IMR-90 (cell line): ENCODE data around the gene NINJ2.

Source experiments
- BHLHE40 ChIP-seq: fragments of 150-350 bp; IDR thresholded peaks from 2 replicates; pipeline ENCODE4 v1.6.1; 2016; ENCODE audit warnings: mild to moderate bottlenecking, low read depth, low read length
- CEBPB ChIP-seq: IDR thresholded peaks from 2 replicates; pipeline ENCODE4 v1.6.1; 2012; ENCODE audit warnings: low read depth, low read length, improper control_type of control experiment
- CHD1 ChIP-seq: IDR thresholded peaks from 2 replicates; pipeline ENCODE4 v1.6.1; 2012; ENCODE audit warnings: low read depth, low read length, improper control_type of control experiment
- FOS ChIP-seq: fragments of 150-350 bp; IDR thresholded peaks from 2 replicates; pipeline ENCODE4 v1.6.1; 2016; ENCODE audit warnings: low read depth, low read length
- MAZ ChIP-seq: IDR thresholded peaks from 2 replicates; pipeline ENCODE4 v1.6.1; 2012; ENCODE audit warnings: low read depth, mild to moderate bottlenecking, low read length, improper control_type of control experiment, moderate library complexity, borderline replicate concordance
- MXI1 ChIP-seq: IDR thresholded peaks from 2 replicates; pipeline ENCODE4 v1.6.1; 2012; ENCODE audit warnings: low read depth, mild to moderate bottlenecking, low read length, moderate library complexity, borderline replicate concordance
- NFE2L2 ChIP-seq: fragments of 150-350 bp; IDR thresholded peaks from 2 replicates; pipeline ENCODE4 v1.6.1; 2016; ENCODE audit warnings: low read depth, mild to moderate bottlenecking, low read length
- POLR2A ChIP-seq: IDR thresholded peaks from 2 replicates; pipeline ENCODE4 v1.6.1; 2012; ENCODE audit warnings: mild to moderate bottlenecking, low read depth, low read length
- RAD21 ChIP-seq: IDR thresholded peaks from 2 replicates; pipeline ENCODE4 v1.6.1; 2012; ENCODE audit warnings: low read length, improper control_type of control experiment
- RCOR1 ChIP-seq: IDR thresholded peaks from 2 replicates; pipeline ENCODE4 v1.6.1; 2012; ENCODE audit warnings: mild to moderate bottlenecking, low read length, improper control_type of control experiment; ENCODE audit not compliant: insufficient replicate concordance
- RFX5 ChIP-seq: IDR thresholded peaks from 2 replicates; pipeline ENCODE4 v1.8.0; 2012; ENCODE audit warnings: low read depth, mild to moderate bottlenecking, low read length, moderate library complexity
- SMC3 ChIP-seq: fragments of 150-350 bp; IDR thresholded peaks from 2 replicates; pipeline ENCODE4 v1.6.1; 2016; ENCODE audit warnings: low read depth, mild to moderate bottlenecking, antibody characterized with exemption, low read length, moderate library complexity
- TF ChIP-seq, protein P1 (sequence below): conservative IDR thresholded peaks from 2 replicates; pipeline ENCODE4 v1.5.1; 2012; ENCODE audit warnings: mild to moderate bottlenecking, low read depth, low read length, improper control_type of control experiment
- TF ChIP-seq, protein P2 (sequence below): fragments of 150-350 bp; IDR thresholded peaks from 2 replicates; pipeline ENCODE4 v1.6.1; 2017; ENCODE audit warnings: mild to moderate bottlenecking, antibody characterized with exemption, low read length, low read depth

DNA sequence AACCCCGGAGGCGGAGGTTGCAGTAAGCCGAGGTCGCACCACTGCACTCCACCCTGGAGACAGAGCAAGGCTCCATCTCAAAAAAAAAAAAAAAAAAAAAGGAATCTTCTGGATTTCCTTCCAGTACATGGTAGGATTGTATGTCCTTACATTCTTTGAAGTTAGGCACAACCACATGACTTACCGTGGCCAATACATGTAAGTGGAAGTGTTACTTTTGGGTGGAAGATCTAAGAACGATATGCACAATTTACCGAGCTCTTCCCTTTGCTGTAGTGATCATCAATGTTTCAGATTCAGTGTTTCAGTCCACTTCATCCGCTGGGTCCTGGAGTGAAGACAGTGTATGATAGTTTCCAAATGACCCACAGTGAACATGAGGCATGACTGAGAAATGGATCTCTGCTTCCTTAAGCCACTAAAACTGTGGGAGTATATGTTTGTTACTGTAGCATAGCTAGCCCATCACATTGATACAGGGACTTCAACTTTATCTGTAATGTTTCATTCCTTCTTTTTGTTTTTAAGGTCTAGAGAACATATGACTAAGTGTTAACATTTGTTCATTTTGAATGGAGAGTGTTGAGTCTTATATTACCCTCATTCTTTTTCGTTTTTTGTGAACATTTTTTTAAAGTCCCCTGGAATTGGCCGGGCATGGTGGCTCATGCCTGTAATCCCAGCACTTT is 18.5 kb upstream of the NINJ2 start:
- TF ChIP-seq, protein P1, sequence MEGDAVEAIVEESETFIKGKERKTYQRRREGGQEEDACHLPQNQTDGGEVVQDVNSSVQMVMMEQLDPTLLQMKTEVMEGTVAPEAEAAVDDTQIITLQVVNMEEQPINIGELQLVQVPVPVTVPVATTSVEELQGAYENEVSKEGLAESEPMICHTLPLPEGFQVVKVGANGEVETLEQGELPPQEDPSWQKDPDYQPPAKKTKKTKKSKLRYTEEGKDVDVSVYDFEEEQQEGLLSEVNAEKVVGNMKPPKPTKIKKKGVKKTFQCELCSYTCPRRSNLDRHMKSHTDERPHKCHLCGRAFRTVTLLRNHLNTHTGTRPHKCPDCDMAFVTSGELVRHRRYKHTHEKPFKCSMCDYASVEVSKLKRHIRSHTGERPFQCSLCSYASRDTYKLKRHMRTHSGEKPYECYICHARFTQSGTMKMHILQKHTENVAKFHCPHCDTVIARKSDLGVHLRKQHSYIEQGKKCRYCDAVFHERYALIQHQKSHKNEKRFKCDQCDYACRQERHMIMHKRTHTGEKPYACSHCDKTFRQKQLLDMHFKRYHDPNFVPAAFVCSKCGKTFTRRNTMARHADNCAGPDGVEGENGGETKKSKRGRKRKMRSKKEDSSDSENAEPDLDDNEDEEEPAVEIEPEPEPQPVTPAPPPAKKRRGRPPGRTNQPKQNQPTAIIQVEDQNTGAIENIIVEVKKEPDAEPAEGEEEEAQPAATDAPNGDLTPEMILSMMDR = no peak
- TF ChIP-seq POLR2A (no peak), BHLHE40 (no peak), RCOR1 (no peak), SMC3 (no peak), CHD1 (no peak), NFE2L2 (no peak), MXI1 (no peak), RFX5 (no peak), FOS (no peak), RAD21 (no peak), MAZ (no peak), CEBPB (no peak)
- TF ChIP-seq, protein P2, sequence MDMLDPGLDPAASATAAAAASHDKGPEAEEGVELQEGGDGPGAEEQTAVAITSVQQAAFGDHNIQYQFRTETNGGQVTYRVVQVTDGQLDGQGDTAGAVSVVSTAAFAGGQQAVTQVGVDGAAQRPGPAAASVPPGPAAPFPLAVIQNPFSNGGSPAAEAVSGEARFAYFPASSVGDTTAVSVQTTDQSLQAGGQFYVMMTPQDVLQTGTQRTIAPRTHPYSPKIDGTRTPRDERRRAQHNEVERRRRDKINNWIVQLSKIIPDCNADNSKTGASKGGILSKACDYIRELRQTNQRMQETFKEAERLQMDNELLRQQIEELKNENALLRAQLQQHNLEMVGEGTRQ = no peak
